Fibroblast of peridontal ligament (primary cell): ENCODE measurements around the gene APOBEC3H.

ENCODE experiments used
- DNase-seq: peaks from one replicate; pipeline ENCODE4 v3.0.0-alpha.2; 2010; ENCODE audit errors: extremely low read depth

Gene APOBEC3H

DNA sequence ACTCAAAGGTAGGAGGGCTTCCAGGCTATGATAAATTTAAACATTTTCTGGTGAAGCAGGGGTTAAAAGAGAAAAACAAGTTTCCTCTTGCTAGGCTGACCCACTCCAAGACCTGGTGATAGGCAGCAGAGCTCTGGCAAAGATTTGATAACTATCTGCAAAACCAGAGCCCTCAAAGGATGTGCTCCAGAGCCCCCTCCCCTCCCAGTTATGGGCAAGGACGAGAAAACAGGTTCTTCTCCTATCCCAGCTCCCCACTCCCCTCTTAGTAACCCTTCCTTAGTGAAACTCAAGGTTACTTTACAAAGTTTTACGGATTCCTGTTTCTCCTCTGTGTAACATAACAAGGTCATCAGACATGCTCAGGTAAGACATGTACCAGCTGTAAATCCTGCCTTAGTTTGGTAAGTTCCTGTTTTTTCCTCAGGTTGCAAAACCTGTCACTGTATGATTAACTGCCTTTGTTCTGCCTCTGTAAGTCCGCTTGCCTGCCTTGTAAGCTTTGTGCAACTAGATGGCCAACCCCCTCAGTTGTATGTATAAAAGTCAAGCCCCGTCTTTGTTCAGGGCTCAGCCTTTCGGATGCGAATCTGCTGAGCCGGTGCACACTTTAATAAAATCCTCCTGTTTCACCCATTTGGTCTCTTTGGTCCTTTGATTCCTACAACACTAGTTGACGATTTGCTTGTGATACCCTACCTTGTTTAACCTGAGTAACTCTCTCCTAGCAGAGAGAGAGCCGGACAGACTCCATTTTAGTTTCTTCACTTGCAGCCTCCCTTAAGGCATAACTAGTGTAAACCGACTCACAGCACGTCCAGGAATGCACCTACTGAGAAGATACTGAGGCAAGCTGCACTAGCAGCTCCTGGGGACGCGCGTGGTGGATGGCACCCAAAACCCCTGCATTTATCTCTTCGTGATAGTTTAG lies 13.9 kb downstream of the APOBEC3H start:
- DNase-seq: no peak

DNA sequence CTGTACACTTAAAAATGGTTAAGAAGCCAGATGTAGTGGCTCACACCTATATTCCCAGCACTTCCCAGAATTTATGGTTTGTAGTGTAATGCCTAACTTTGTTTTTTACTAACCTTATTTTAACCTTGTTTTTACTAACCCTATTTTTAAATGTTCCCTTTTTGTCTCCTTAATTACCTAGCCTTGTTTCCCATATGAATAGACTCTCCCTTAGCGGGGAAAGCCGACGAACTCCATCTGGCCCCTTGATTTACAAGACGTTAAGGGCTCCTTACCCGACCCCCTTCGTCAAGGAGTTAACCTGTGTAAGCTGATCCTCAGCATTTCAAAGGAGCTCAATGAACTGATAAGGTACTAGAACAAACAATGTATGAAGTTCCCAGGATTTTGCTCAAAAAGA lies 17.1 kb downstream of the APOBEC3H start:
- DNase-seq: no peak

DNA sequence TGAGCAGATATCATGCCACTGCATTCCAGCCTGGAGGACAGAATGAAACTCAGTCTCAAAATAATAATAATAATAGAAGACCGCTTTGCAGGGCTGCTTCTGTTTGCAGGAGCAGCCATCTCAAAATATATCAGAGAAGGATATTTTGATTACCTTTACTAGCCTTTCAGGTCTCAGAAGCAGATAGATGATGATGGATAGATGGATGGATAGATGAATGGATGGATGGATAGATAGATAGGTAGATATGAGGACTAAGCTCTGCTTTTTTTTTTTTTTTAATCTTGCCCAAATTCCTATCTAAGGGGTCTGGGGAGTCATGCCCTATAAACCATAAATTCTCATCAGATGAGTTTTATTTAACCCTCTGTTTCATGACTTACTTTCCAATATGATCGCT lies 18.5 kb downstream of the APOBEC3H start:
- no peak for DNase-seq

DNA sequence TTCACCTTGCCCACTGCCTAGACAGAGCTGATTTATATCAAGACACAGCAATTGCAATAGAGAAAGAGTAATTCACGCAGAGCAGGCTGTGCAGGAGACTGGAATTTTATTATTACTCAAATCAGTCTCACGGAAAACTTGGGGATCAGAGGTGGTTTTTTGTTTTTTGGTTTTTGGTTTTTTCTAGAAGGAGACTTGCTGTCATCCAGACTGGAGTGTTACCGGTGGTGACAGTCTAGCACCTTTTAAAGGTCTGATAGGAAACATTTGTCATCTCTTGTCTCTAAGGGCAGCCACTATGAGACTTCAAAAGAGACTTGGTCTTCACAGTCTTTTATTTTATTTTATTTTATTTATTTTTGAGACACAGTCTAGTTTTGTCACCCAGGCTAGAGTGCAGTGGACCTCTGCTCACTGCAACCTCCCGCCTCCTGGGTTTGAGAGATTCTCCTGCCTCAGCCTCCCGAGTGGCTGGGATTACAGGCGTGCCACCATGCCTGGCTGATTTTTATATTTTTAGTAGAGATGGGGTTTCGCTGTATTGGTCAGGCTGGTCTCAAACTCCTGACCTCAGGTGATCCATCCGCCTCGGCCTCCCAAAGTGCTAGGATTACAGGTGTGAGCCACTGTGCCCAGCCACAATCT lies 19.1 kb downstream of the APOBEC3H start:
- DNase-seq: no peak

DNA sequence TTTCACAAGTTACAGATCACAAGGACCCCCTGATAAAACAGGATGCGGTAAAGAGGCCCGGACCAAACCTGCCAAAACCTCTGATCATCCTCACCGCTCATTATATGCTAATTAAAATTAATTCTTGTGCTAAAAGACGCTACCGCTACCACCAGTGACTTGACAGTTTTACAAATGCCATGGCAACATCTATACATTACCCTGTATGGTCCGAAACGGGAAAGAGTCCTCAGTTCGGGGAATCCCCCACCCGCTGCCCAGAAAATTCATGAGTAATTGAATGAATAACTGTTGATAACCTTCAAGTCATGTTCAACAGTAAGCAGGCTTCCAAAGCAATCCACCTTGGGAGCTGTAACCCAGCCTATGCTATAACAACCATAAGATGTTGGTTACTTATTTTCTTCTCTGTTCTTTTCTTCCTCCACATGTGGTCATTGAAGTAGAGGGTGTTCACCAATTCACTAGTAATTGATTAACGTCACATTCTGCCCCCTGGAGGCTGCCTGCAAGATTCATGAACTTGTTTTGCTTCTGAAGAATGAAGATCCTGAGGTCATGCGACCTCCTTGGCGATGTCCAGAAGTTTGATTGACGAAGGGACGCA lies 20.6 kb downstream of the APOBEC3H start:
- peak; percentile 69 for DNase-seq

DNA sequence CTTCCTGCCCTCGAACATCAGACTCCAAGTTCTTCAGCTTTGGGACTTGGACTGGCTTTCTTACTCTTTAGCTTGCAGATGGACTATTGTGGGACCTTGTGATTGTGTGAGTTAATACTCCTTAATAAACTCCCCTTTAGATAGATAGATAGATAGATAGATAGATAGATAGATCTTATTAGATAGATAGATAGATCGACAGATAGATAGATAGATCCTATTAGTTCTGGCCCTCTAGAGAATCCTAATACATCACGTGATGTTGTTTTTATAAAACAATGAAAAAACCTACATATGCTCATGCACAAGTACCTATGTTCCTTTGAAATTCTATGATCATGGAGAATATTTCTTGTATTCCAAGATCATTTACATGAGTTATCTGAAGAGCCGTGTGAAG lies 23.9 kb downstream of the APOBEC3H start:
- DNase-seq: no peak

DNA sequence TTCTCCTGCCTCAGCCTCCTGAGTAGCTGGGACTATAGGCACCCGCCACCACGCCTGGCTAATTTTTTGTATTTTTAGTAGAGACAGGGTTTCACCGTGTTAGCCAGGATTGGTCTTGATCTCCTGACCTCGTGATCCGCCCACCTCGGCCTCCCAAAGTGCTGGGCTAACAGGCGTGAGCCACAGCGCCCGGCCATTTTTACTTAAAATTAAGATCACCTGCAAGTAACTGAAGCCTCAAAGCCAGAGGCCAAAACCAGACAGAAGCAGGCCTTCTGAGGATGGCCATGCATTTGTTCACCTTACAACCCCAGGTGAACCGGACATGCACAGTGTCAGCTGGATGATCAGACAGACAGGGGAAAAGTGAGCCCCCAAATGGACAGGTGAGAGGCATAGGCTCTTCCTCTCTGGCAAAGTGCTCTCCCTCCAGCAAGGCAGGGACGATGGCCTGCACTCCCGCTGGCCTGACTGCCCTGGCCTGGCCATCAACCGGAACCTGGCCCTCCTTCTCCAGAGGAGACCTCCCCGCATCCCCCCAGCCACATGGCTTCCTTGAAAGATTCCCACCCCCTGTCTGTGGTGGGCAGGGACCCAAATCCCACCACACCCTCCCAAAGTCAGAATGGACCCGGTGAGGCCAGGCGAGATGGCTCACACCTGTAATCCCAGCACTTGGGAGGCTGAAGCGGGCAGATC lies 25.9 kb downstream of the APOBEC3H start:
- no peak for DNase-seq

DNA sequence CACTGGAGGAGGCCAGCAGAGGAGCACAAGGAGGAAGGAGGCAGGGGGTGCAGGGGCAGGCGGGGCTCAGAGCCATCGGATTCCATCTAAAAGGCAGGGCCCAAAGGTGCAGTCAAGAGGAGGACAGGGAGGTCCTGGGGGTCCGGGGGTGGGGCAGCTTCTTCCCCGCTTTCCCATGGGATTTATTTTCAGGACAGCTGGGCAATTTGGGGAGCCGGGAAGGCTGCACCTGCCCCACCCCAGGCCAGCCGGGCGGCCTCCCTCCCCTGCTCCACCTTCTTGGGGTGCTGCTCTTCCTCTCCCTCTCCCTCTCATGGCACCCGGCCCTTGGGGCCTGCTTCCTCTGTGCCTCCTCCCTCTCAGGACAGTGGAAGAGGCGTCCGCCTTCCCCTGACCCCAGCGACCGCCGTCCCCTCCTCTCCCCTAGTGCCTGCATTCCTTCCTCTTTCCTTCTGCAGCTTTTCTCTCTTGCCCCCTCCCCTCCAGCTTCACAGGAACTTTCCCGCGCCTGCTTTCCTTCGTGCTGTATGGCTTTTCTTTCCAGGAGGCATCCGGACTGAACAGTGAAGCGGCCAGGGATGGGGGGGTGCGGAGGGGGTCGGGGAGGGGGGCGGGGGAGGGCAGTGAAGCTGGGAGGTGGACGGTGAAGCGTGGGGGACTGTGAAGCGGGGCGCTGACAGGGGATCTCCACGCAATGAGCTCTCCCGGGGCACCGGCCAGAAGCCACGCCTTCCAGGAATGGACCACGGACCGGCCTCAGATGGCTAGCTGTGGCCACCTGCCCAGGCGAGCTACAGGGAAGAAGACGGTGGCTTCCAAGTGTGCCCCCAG lies 26.9 kb downstream of the APOBEC3H start:
- no peak for DNase-seq

DNA sequence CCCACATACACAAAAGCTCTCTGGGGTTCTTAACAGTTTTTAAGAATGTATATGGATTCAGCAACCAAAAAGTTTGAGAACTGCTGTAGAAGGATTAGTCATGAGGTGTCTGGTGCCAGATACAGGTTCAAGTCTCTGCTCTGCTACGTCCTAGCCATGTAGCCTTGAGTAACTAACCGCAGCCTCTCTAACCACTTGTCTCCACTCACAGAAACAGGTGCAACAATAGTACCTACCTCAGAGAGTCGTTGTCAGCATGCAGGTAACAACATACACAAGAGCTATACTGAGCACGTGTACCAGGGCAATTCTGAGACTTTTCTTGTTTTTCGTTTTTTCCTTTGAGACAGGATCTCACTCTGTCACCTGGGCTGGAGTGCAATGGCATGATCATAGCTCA lies 28.6 kb downstream of the APOBEC3H start:
- no peak for DNase-seq

DNA sequence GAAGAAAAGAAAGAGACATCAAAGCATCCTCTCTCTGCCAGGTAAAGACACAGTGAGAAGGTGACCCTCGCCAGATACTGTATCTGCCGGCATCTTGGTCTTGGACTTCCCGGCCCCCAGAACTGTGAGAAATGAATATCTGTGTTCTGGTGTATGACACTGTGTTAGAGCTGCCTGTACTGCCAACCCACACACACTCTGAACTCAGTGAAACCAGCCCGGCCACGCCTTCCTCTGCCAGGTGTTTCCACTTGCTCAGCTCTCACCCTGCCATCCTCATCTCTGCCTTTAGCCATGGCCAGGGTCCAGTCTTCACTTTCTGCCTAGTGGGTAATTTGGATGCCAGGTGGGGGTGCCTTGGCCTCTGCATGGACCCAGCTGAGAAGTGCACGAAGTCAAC lies 31.5 kb downstream of the APOBEC3H start:
- no peak for DNase-seq

DNA sequence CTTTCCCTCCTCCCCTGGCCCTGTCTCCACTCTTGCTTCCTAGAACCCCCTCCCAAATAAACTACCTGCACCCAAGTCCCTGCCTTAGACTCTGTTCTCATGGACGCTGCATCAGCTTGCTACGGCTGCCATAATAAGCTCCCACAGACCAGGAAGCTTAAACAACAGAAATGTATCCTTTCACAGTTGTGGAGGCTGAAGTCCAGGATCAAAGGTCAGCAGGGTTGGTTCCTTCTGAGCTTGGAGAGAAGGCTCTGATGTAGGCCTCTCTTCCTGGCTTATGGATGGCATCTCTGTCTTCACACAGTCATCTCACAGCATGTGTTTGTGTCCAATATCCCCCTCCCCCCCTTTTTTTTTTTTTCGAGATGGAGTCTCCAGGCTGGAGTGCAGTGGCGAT lies 32.0 kb downstream of the APOBEC3H start:
- DNase-seq: no peak

DNA sequence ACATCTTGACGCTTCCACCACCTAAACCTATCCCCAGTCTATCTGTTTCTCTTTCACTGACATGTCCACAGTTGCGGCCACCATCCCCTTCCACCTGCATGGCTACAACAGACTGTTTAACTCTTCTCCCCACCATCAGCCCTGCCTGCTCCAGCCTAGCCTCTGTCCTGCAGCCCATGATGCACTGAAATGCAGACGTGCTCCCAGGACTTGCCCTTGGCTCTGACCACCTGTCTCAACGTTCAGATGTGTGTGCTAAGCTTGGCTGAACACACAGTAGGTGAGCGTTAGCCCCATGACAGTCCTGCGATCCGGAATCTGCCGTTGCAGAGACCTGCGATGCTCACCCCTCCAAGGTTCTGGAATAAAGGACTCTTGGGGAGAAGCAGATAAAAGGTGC lies 32.7 kb downstream of the APOBEC3H start:
- DNase-seq: no peak

DNA sequence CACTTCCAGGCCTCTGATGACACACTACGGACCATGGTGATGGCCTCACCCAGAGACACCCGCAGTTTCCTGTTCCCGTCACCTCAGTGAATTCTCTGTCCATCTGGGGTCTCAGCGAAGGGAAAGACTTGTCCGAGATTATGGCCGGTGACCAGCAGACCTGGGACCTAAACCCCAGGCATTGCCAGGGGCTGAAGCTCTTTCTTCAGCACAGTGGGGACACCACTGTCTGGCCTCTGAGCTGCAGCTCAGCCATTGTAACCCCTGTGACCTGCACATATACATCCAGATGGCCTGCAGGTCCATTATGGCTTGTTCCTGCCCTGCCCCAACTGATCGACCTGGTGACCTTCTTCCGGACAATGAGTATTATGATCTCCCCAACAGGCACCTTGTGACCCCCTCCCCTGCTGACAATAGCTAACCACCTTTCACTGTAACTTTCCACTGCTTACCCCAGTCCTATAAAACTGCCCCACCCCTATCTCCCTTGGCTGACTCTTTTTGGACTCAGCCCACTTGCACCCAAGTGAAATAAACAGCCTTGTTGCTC lies 33.2 kb downstream of the APOBEC3H start:
- no peak for DNase-seq

DNA sequence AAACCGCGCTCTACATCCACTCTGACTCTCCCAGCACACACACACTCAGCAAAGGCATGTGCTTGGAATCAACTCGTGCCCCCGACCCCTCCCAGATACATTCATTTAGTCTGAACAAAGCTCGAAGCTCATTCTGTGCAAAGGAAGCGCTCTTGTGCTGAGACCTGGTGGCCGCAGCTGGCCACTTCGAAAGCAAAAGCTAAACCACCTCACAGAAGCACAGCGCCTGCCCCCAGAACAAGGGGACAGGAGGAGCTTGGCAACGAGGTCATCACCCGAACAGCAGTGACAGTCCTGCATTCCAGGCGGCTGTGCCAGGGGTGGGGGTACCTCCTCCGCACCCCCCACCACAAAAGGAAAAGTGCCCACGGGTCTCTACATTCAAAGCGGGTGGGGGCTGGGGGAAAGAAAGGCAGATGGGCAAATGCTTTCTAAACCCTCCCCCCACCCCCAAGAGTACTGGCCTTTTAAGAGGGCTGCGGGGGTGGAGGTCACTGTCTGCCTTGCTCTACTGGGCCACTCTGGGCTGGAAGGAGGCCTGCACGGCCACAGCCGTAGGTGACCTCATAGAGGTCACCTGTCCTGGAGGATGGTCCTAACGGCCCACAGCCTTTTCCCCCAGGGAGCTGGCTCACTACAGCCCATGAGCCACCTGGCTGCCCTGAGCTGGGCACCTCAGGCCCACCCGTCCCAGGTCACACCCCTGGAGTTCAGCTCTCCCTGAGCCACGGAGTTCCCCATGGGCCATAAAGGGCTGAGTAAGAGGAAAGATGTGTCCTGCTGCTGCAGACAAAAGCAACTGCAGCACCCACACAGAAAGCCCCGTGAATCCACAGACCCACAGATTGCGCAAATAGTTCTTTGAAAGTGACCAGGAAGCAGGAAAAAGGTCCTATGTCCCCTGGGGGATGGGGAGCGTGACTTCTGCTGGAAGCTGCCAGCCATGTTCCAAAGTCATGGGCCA lies 34.1 kb downstream of the APOBEC3H start:
- no peak for DNase-seq

DNA sequence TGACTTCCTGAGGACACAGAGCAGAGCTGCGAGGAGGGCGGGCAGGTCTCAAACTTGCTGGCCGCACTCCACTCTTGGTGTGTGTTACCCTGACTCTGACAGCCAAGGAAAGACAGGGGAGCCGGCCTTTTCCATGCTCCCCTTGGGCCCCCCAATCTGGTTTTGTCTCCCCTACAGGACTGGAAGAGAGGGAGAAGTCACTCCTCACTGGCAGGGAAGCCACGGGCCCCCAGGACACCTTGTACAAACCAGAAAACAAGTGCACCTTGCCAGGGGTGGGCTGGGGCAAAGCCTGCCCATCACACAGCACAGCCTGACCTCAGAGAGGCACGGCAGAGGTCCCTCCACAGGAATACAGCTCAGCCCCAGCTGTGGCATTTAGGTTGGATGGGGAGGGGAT lies 35.2 kb downstream of the APOBEC3H start:
- no peak for DNase-seq

DNA sequence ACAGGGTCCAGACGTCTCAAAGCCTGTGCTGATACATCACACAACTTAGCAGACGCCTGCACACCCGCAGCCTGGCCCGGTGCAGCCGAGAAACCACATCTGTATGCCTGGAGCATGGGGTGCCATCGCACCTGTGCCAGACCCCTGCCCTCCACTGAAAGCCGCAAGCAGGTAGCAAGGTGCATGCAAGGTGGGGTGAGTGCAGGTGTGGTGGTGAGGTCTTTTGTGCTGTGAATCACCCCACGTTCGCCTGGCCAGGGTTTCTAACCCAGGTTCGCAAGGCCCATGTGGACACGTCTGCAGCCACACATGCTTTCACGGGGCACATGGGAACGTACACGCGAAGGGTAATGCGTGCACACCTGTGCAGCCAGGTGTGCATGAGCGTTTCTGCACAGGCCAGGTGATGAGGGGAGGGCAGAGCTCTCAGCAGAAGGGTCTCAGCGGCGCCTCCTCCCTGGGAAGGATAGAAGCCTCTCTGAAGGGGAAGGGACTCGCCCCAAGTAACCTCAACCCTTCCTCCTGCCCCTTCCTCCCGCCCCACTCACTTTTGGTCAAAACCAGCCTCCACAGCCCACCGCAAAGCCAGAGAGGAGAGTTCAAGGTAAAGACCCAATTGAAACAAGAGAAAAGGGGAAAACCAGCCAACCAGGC lies 36.0 kb downstream of the APOBEC3H start:
- no peak for DNase-seq

DNA sequence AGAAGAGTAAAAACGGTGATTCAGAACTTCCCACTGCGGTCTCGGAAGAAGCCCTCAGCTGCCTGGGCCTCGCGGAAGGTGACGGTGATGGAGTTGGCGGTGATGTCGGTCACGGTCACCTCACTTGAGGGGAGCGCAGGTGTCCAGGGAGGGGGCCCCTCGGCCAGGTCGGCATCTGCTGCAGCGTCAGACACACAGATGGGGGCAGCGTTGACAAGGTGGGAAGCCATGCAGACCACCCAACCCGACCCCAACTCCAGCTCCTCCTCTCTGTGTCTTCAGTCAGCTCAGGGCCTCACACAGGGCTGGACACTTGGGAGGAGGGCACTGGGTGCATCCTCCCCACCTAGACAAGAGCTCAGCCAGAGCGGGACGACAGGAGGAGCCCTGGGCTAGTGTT lies 36.8 kb downstream of the APOBEC3H start:
- DNase-seq: no peak

DNA sequence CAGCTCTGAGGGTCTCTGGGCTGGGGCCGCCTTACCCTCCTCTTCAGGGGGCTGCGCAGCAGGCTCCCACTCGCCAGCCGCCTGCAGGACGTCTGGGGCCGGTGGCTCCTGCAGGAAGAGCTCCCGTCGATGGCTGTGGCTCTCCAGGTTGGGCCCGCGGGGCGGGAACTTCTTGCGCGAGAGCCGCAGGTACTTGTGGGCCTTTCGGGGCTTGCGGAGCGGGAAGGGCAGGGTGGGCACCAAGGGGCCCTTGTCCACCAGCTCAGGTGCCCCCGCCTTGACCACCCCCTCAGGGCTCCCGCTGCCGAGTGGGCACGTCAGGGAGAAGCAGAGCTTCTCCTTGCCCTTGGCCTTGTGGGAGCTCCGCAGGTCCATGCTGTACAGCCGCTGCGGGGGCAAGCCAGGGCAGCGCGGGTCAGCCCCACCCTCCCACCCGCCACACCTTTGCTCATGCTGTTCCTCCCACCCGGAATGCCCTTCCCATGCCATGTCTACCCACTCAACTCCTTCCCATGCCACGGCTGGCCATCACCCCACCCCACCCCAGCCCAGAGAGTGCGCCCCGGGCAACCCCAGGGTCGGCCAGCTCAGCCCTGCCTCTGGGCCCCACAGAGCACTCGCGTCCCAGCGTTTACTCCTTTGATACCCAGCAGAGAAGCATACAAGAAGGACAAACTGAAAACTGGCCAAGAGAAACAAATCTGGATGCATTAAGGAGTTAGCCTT lies 37.5 kb downstream of the APOBEC3H start:
- no peak for DNase-seq
